Mesothelial cell of epicardium (in vitro differentiated cells): ENCODE results near the gene EPB41L4A. TPM values are rescaled to one million over a fixed set of nuclear protein-coding genes. Genes with fewer than 3 reads are reported as not detected.

ENCODE experiments used
- DNase-seq, 2 experiments: peaks; one replicate each; pipeline ENCODE4 v3.0.0; 2021; ENCODE audit warnings: low spot score in 2 of 2; ENCODE audit not compliant: unreplicated experiment in 2 of 2
- H3K27ac Mint-ChIP-seq: 2 replicates; pipeline ENCODE4 v1.8.0; 2021; ENCODE audit warnings: mixed read lengths
- H3K27me3 Mint-ChIP-seq: 2 replicates; pipeline ENCODE4 v1.8.0; 2021; ENCODE audit warnings: low read depth, mixed read lengths
- H3K36me3 Mint-ChIP-seq: 2 replicates; pipeline ENCODE4 v1.8.0; 2021; ENCODE audit warnings: mixed read lengths
- H3K4me1 Mint-ChIP-seq: 2 replicates; pipeline ENCODE4 v1.8.0; 2021; ENCODE audit warnings: mixed read lengths
- H3K4me3 Mint-ChIP-seq: 2 replicates; pipeline ENCODE4 v1.8.0; 2021; ENCODE audit warnings: mild to moderate bottlenecking, moderate library complexity, mixed read lengths
- H3K9me3 Mint-ChIP-seq: 2 replicates; pipeline ENCODE4 v1.8.0; 2021; ENCODE audit warnings: mixed read lengths
- total RNA-seq: library from RNA; stranded (reverse); gene quantifications from 3 replicates; pipeline ENCODE4 v1.2.1, GENCODE V29; 2021
- TF ChIP-seq, protein P1 (sequence below): fragments of 200-600 bp; sonication (generic); IDR thresholded peaks from one replicate; pipeline ENCODE4 v1.5.0; 2021; ENCODE audit warnings: antibody characterized with exemption; ENCODE audit not compliant: unreplicated experiment

The EPB41L4A gene
- total RNA-seq, 1 donor from 2014 or later, result 39.3 TPM

DNA sequence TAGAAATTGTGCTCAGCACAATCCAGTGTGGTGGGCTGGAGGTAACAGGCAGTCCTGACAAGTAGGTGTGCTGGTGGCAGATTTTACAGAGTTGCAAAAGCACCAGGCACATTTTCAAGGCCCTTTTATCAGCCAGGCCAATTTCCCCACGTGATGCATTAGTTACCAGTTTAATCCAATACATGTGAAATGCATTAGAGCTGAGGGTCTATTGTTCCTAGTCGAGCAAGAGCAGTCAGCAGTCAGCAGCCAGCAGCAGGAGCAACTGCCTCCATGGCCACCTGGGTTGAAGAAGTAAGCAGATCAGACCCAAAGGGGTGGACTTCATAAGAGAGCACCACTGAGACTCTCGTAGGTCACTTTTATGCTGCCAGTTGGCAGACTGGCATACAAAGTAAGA, 76.7 kb downstream of the EPB41L4A start:
- H3K36me3 Mint-ChIP-seq, result no peaks in the 10 kb centered on the region
- TF ChIP-seq, protein P1, sequence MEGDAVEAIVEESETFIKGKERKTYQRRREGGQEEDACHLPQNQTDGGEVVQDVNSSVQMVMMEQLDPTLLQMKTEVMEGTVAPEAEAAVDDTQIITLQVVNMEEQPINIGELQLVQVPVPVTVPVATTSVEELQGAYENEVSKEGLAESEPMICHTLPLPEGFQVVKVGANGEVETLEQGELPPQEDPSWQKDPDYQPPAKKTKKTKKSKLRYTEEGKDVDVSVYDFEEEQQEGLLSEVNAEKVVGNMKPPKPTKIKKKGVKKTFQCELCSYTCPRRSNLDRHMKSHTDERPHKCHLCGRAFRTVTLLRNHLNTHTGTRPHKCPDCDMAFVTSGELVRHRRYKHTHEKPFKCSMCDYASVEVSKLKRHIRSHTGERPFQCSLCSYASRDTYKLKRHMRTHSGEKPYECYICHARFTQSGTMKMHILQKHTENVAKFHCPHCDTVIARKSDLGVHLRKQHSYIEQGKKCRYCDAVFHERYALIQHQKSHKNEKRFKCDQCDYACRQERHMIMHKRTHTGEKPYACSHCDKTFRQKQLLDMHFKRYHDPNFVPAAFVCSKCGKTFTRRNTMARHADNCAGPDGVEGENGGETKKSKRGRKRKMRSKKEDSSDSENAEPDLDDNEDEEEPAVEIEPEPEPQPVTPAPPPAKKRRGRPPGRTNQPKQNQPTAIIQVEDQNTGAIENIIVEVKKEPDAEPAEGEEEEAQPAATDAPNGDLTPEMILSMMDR, result no peak
- H3K4me3 Mint-ChIP-seq, result no peak overlapping the region
- no peak for DNase-seq
- no peaks in the 10 kb centered on the region for H3K9me3 Mint-ChIP-seq
- H3K4me1 Mint-ChIP-seq, result peaks cover 18% of the 10 kb centered on the region
- no peaks in the 10 kb centered on the region for H3K27me3 Mint-ChIP-seq
- H3K27ac Mint-ChIP-seq, result no peak overlapping the region

DNA sequence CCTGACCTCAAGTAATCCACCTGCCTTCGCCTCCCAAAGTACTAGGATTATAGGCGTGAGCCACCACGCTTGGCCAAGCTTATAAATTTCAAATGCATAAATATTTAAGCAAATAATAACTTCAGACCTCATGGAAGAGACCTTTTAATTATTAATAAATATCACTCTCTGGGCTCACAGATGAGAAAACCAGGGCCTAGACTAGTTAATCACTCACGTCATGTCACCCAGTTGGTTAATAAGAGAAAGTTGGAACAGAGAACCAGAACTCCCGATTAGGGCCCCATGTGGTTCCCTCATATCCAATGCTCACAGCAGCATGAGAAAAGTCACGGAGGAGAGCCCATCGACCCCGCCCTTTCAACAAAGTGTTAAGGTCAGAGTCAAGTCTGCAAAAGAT, 79.3 kb downstream of the EPB41L4A start:
- Mint-ChIP-seq H3K36me3 (no peaks in the 10 kb centered on the region), H3K27ac (no peak overlapping the region), H3K4me3 (no peak overlapping the region), H3K27me3 (no peaks in the 10 kb centered on the region), H3K9me3 (no peaks in the 10 kb centered on the region), H3K4me1 (peaks cover 35% of the 10 kb centered on the region)
- no peak for DNase-seq
- TF ChIP-seq, protein P1, result no peak

DNA sequence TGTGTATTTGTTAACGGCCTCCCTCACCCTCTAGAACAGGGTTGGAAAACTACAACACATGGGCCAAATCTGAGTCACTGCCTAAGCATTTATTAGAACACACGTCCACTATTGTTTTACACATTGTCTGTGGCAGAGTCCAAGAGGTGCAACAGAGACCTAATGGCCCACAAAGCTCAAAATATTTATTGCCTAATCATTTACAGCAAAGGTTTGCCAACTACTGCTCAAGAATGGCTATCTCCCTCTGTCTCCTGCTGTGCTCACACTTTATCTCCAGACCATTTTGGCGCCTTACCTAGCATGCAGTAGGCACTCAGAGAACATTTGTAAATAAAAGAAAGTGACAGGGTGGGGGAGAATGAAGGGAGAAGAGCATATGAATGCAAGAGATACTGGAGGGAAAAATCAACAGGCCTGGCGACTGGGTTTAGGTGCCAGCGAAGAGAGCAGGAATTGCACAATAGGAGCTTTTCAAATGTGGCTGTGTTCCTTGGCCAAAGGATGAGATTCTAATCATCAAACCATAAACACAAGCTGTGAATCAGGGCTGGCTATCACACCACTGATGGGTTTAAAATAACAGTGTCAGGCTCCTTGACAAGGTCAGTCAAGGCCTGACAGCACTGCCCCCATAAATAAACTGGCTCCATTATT, 80.3 kb downstream of the EPB41L4A start:
- no peak overlapping the region for H3K27ac Mint-ChIP-seq
- H3K36me3 Mint-ChIP-seq, result no peaks in the 10 kb centered on the region
- no peaks in the 10 kb centered on the region for H3K9me3 Mint-ChIP-seq
- no peaks in the 10 kb centered on the region for H3K27me3 Mint-ChIP-seq
- H3K4me1 Mint-ChIP-seq, result peaks cover 43% of the 10 kb centered on the region
- no peak overlapping the region for H3K4me3 Mint-ChIP-seq
- DNase-seq, result no peak
- TF ChIP-seq, protein P1, result no peak

DNA sequence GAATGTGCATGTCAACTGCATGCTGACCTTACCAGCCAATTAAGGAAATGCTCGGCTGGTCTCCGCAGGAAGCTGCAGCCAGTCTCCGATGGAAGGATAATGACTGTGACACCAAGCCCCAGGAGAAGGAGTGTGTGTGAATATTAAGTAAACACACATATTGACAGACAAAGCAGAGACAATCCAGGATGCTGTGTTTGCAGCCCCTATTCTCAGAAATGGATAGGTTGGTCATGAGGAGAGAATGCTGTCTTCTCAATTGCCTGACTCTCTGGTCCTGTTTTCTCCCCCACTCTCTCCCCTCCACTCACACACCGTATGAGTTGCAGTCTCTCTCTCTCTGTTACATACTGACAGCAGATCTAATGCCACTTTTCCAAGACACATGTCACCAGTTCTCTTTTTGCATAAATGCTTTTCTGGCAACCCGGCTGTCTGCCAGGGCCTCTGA, 85.7 kb downstream of the EPB41L4A start:
- peak overlapping the region; percentile 81 for H3K27ac Mint-ChIP-seq
- H3K36me3 Mint-ChIP-seq, result no peaks in the 10 kb centered on the region
- H3K4me3 Mint-ChIP-seq, result peak overlapping the region; percentile 1
- TF ChIP-seq, protein P1, result no peak
- no peaks in the 10 kb centered on the region for H3K27me3 Mint-ChIP-seq
- no peak for DNase-seq
- H3K9me3 Mint-ChIP-seq, result no peaks in the 10 kb centered on the region
- peaks cover 64% of the 10 kb centered on the region for H3K4me1 Mint-ChIP-seq

DNA sequence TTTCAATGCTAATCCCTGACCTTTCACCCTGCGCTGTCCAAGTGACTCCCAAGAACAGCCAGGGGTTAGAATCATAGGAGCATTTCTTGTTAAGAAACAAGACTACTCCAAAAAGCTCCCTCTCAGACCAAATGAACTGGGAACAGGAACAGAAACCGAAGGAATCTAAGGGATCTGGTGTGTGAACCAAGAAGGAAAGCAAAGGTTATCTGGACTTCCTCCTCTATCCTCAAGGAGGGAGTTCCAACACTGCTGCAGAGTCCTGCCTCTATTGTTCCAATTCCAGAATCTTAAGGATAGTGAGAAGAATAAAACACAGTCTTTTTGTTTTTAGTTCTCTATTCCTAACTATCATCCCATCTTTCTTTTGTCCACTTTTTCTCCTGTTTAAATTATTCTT, 87.2 kb downstream of the EPB41L4A start:
- peak overlapping the region; percentile 81 for H3K27ac Mint-ChIP-seq

More for the DNA sequence above, 87.2 kb downstream of the EPB41L4A start:
- Mint-ChIP-seq H3K4me3 (no peak overlapping the region), H3K9me3 (no peaks in the 10 kb centered on the region), H3K27me3 (no peaks in the 10 kb centered on the region), H3K4me1 (peaks cover 56% of the 10 kb centered on the region), H3K36me3 (no peaks in the 10 kb centered on the region)
- TF ChIP-seq, protein P1, result no peak
- no peak for DNase-seq
